ENCODE measurements around the gene RTRAF.

DNA sequence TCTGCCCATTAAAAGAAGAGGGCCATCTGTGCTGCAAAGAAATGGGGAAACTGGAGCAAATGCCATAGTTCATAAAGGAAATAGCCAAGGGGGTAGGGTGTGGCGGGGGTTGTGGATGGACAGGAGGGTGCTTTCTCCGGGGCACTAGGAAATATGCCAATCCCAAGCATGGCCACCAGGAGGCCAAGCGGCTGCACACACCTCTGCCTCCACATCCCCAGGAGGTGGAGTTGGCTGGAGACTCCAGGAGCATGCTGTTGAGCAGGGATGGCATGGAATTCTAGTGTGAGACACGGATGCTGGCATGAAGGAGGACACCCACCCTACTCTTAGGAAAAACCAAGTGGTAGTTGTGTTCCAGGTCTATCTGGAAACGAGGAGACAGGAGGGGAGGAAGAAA, 54.3 kb downstream of the RTRAF start:
- TF ChIP-seq POLR2AphosphoS5 (IDR thresholded peaks at IDR 0.05; ENCODE audit: low read depth, low read length): no peak
- TF ChIP-seq TAF1 (IDR thresholded peaks at IDR 0.05; ENCODE audit: borderline replicate concordance, low read depth, low read length): no peak
- no peak for TF ChIP-seq RFX5 (IDR thresholded peaks at IDR 0.05; ENCODE audit: low read length)
- TF ChIP-seq, protein P1, sequence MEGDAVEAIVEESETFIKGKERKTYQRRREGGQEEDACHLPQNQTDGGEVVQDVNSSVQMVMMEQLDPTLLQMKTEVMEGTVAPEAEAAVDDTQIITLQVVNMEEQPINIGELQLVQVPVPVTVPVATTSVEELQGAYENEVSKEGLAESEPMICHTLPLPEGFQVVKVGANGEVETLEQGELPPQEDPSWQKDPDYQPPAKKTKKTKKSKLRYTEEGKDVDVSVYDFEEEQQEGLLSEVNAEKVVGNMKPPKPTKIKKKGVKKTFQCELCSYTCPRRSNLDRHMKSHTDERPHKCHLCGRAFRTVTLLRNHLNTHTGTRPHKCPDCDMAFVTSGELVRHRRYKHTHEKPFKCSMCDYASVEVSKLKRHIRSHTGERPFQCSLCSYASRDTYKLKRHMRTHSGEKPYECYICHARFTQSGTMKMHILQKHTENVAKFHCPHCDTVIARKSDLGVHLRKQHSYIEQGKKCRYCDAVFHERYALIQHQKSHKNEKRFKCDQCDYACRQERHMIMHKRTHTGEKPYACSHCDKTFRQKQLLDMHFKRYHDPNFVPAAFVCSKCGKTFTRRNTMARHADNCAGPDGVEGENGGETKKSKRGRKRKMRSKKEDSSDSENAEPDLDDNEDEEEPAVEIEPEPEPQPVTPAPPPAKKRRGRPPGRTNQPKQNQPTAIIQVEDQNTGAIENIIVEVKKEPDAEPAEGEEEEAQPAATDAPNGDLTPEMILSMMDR (IDR thresholded peaks at IDR 0.05): peak; percentile 59
- TF ChIP-seq CHD2 (IDR thresholded peaks at IDR 0.05; ENCODE audit: low read length, partially characterized antibody): no peak
- peak; percentile 63 for TF ChIP-seq RAD21 (IDR thresholded peaks at IDR 0.05; ENCODE audit: low read length)
- TF ChIP-seq EP300 (IDR thresholded peaks at IDR 0.05; ENCODE audit: borderline replicate concordance in 1 of 2, low read depth in 1 of 2, low read length in 1 of 2): no peak
- TF ChIP-seq, protein P2, sequence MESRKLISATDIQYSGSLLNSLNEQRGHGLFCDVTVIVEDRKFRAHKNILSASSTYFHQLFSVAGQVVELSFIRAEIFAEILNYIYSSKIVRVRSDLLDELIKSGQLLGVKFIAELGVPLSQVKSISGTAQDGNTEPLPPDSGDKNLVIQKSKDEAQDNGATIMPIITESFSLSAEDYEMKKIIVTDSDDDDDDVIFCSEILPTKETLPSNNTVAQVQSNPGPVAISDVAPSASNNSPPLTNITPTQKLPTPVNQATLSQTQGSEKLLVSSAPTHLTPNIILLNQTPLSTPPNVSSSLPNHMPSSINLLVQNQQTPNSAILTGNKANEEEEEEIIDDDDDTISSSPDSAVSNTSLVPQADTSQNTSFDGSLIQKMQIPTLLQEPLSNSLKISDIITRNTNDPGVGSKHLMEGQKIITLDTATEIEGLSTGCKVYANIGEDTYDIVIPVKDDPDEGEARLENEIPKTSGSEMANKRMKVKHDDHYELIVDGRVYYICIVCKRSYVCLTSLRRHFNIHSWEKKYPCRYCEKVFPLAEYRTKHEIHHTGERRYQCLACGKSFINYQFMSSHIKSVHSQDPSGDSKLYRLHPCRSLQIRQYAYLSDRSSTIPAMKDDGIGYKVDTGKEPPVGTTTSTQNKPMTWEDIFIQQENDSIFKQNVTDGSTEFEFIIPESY (IDR thresholded peaks at IDR 0.05; ENCODE audit: borderline replicate concordance, low read depth): no peak
- peak; percentile 66 for TF ChIP-seq SMC3 (IDR thresholded peaks at IDR 0.05; ENCODE audit: low read depth, low read length)

All from SK-N-SH (cell line).